Heart right ventricle (tissue), 16 donors: ENCODE results near the gene LSP1. TPM values are rescaled to one million over a fixed set of nuclear protein-coding genes. Genes with fewer than 3 reads are reported as not detected.
A peak's percentile ranks its signal among the peaks of the same experiment; 100 is the strongest.

Source experiments
- ATAC-seq, 8 donors: fragments of 200-7000 bp; cut with Tn5 transposase; one replicate each; pipeline ENCODE4 v1.9.1; 2020; ENCODE audit warnings: mild to moderate bottlenecking in 8 of 8, moderate library complexity in 8 of 8, moderate number of reproducible peaks in 1 of 8
- DNase-seq, 2 donors: peaks; one replicate each; pipeline ENCODE4 v3.0.0-alpha.2; 2020
- H3K27ac ChIP-seq, 10 donors: fragments of 200-600 bp; sonication (generic) in 2 of 10; one replicate each; pipeline versions ENCODE4 v1.5.0 to v1.8.0; 2020 to 2022; ENCODE audit warnings: mild to moderate bottlenecking in 3 of 10
- H3K27me3 ChIP-seq, 7 donors: fragments of 200-600 bp; one replicate each; pipeline ENCODE4 v1.8.0; 2021 to 2022; ENCODE audit warnings: mild to moderate bottlenecking in 2 of 7
- H3K36me3 ChIP-seq, 9 donors: fragments of 200-600 bp; sonication (generic) in 1 of 9; one replicate each; pipeline versions ENCODE4 v1.5.0 to v1.8.0; 2020 to 2022; ENCODE audit warnings: mild to moderate bottlenecking in 2 of 9
- H3K4me1 ChIP-seq, 9 donors: fragments of 200-600 bp; sonication (generic) in 1 of 9; one replicate each; pipeline versions ENCODE4 v1.5.0 to v1.8.0; 2020 to 2022; ENCODE audit warnings: mild to moderate bottlenecking in 4 of 9
- H3K4me3 ChIP-seq, 10 donors: fragments of 200-600 bp; sonication (generic) in 2 of 10; one replicate each; pipeline versions ENCODE4 v1.5.0 to v1.8.0; 2020 to 2022; ENCODE audit warnings: mild to moderate bottlenecking in 7 of 10, moderate library complexity in 2 of 10
- H3K9me3 ChIP-seq, 11 donors: fragments of 200-600 bp in 10 of 11; sonication (generic) in 2 of 11; one replicate each; pipeline versions ENCODE4 v1.5.0 to v1.8.0; 2013 to 2022; ENCODE audit warnings: mild to moderate bottlenecking in 2 of 11, control low read depth in 1 of 11, moderate library complexity in 1 of 11
- CTCF ChIP-seq, 9 donors: fragments of 200-600 bp; sonication (generic) in 2 of 9; IDR thresholded peaks; one replicate each; pipeline versions ENCODE4 v1.5.0 to v1.8.0; 2021 to 2022; ENCODE audit warnings: antibody characterized with exemption in 9 of 9, mild to moderate bottlenecking in 5 of 9, moderate library complexity in 1 of 9
- WGBS, 2 donors: extraction: QIAGEN DNeasy Blood & Tissue Kit; methylation state at CpG; one replicate each; pipeline ENCODE4 v1.1.7; 2013; ENCODE audit warnings: inconsistent platforms in 1 of 2; 5-methylcytosine and 5-hydroxymethylcytosine counted together
- intact Hi-C, 10 donors: fragments of 100-400 bp; cut with DNase I; formaldehyde crosslinking; loops; one replicate each; pipeline versions ENCODE4 v1.11.1 to v1.14.2; 2022
- polyA plus RNA-seq, 2 donors: library from polyadenylated mRNA; stranded (reverse); fragments of 200-250 nt; gene quantifications; one replicate each; pipeline ENCODE4 v1.2.3, GENCODE V29; 2013
- total RNA-seq, 10 donors: library from RNA; stranded (reverse); fragmentation: NEBNext Ultra II Directional in 3 of 10; extraction: Animal tissue kit (Norgen Biotek cat#: 25700) in 3 of 10; gene quantifications; one replicate each; pipeline versions ENCODE4 v1.2.1 to v1.2.4, GENCODE V29; 2021 to 2023
- donor health status: Arrhythmogenic right ventricular cardiomyopathy.
- donor health status: ischemic (EF 13 %, LVEDD 7.1; RV severe dilation, severe dysfunction).
- donor health status: healthy with polysubstance abuse.
- donor health status: DM: no; HTN: yes; CAD: no.
- donor health status: DM: no; HTN: no; CAD: no.
- donor health status: ischemic (EF 25% LVEDD 6.9; RV normal size, moderate dysfunction).
- donor health status: ischemic (EF 25% LVEDD 5.7; RV mildly dilated, moderate dysfunction).
- donor health status: healthy.
- donor health status: DM: yes; HTN: yes; CAD: no.
- donor health status: Ischemic cardiomyopathy.
- donor health status: ischemic (EF 35%, LVEDD 5.7; RV mildly dilated, moderate dysfunction).
- donor health status: nonischemic (EF 11% LVEDD 7.7; RV severe dilation, severe dysfunction).
- donor health status: DM: yes; HTN: yes; CAD: no.
- donor health status: PGD.
- donor health status: ischemic (EF 29% LVEDD 5.4; RV normal size, mild dysfunction).
- donor health status: nonischemic (EF 23%, LVEDD 6.1; RV moderate dilation, normal function).

The LSP1 gene
- total and polyA plus RNA-seq, 12 donors, result 16.0 to 57.2 (median 21.4) TPM

GRCh38 chr11:1827095-1827813, 25.6 kb upstream of the LSP1 start:
- no peak for TF ChIP-seq CTCF (IDR thresholded peaks at IDR 0.05)

GRCh38 chr11:1827931-1828330, 25.0 kb upstream of the LSP1 start:
- 78 to 82% methylated on average over 19 of the region's 19 CpGs for WGBS, 2 donors
- DNase-seq (peak in 1 of 2 donors; percentile 1), ATAC-seq (no peak)
- no peak overlapping the region for H3K4me3 ChIP-seq
- H3K36me3 ChIP-seq, result no peaks in the 10 kb centered on the region
- peaks cover 2 to 31% (median 19%) of the 10 kb centered on the region in 9 donors for H3K4me1 ChIP-seq
- no peak for TF ChIP-seq CTCF (IDR thresholded peaks at IDR 0.05)
- H3K27me3 ChIP-seq, result peaks cover 0 to 40% (median 12%) of the 10 kb centered on the region in 7 donors
- no peaks in the 10 kb centered on the region for H3K9me3 ChIP-seq
- H3K27ac ChIP-seq, result no peak overlapping the region
- intact Hi-C loops, result loop anchor here in 3 of 10 donors (1.0 to 10.0 kb wide), 4 partner anchors 53 to 135 kb away; partner anchors contain the start of gene IFITM10 (in 1 of the 3)

More at GRCh38 chr11:1827095-1827813, 25.6 kb upstream of the LSP1 start:
- Histone ChIP-seq H3K9me3 (no peaks in the 10 kb centered on the region), H3K27ac (peak overlapping the region in 6 of 10 donors; percentile 15 to 45 (median 36)), H3K4me3 (no peak overlapping the region), H3K36me3 (no peaks in the 10 kb centered on the region), H3K4me1 (peaks cover 2 to 25% (median 15%) of the 10 kb centered on the region in 9 donors), H3K27me3 (peaks cover 0 to 39% (median 12%) of the 10 kb centered on the region in 7 donors)
- DNase-seq, result peak; percentile 38 to 64
- intact Hi-C loops, result loop anchor here in 2 of 10 donors (5.0 to 10.0 kb wide), 3 partner anchors 52 to 120 kb away; partner anchors contain the start of gene IFITM10 (in 1 of the 2)
- ATAC-seq, result peak; percentile 45 to 81 (median 74)
- 45 to 50% methylated on average over 27 of the region's 27 CpGs for WGBS, 2 donors

GRCh38 chr11:1828542-1828941, 24.3 kb upstream of the LSP1 start:
- Histone ChIP-seq H3K4me1 (peaks cover 2 to 31% (median 19%) of the 10 kb centered on the region in 9 donors), H3K4me3 (no peak overlapping the region), H3K27ac (no peak overlapping the region), H3K27me3 (peaks cover 0 to 40% (median 12%) of the 10 kb centered on the region in 7 donors), H3K9me3 (no peaks in the 10 kb centered on the region), H3K36me3 (no peaks in the 10 kb centered on the region)
- intact Hi-C loops, result loop anchor here in 3 of 10 donors (1.0 to 10.0 kb wide), 4 partner anchors 54 to 135 kb away; partner anchors contain the start of gene IFITM10 (in 1 of the 3)
- DNase-seq (peak in 1 of 2 donors; percentile 1), ATAC-seq (no peak)
- WGBS, 2 donors, result 80 to 84% methylated on average over 12 of the region's 12 CpGs
- no peak for TF ChIP-seq CTCF (IDR thresholded peaks at IDR 0.05)

GRCh38 chr11:1829039-1829820, 23.7 kb upstream of the LSP1 start:
- ATAC-seq, result no peak
- WGBS, 2 donors, result 73 to 82% methylated on average over 11 of the region's 11 CpGs
- DNase-seq, result peak in 1 of 2 donors; percentile 1
- H3K4me1 ChIP-seq, result peaks cover 2 to 31% (median 19%) of the 10 kb centered on the region in 9 donors
- H3K9me3 ChIP-seq, result no peaks in the 10 kb centered on the region
- TF ChIP-seq CTCF (IDR thresholded peaks at IDR 0.05), result no peak
- peaks cover 0 to 40% (median 12%) of the 10 kb centered on the region in 7 donors for H3K27me3 ChIP-seq
- intact Hi-C loops, result loop anchor here in 2 of 10 donors (5.0 to 10.0 kb wide), 3 partner anchors 54 to 122 kb away; partner anchors contain the start of gene IFITM10 (in 1 of the 2)
- no peak overlapping the region for H3K4me3 ChIP-seq
- H3K36me3 ChIP-seq, result no peaks in the 10 kb centered on the region
- no peak overlapping the region for H3K27ac ChIP-seq
